ENCODE measurements around the gene SIPA1.

GRCh38 chr11:65692367-65692766 is 54.5 kb downstream of the SIPA1 start:
- no peak for TF ChIP-seq ZNF274 (IDR thresholded peaks at IDR 0.05; ENCODE audit: low read depth, low read length)
- no peak for TF ChIP-seq YY1 (IDR thresholded peaks at IDR 0.05; ENCODE audit: insufficient read depth, insufficient read length)
- TF ChIP-seq SUZ12 (IDR thresholded peaks at IDR 0.05; ENCODE audit: extremely low read depth, insufficient read depth, insufficient read length), result no peak
